HG03060 (cell line): ENCODE results near the gene ICAM4.
"Not testable (repeated sequence)": the region's sequence is repeated elsewhere in the genome, so short reads cannot be mapped to it uniquely, and the experiment has no call there.

ENCODE experiments used
- ATAC-seq: cut with Tn5 transposase; IDR thresholded peaks from one replicate; pipeline ENCODE4 v1.9.1; 2021; ENCODE audit warnings: low read depth, moderate number of reproducible peaks; ENCODE audit not compliant: unreplicated experiment

Gene ICAM4, protein sequence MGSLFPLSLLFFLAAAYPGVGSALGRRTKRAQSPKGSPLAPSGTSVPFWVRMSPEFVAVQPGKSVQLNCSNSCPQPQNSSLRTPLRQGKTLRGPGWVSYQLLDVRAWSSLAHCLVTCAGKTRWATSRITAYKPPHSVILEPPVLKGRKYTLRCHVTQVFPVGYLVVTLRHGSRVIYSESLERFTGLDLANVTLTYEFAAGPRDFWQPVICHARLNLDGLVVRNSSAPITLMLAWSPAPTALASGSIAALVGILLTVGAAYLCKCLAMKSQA

DNA sequence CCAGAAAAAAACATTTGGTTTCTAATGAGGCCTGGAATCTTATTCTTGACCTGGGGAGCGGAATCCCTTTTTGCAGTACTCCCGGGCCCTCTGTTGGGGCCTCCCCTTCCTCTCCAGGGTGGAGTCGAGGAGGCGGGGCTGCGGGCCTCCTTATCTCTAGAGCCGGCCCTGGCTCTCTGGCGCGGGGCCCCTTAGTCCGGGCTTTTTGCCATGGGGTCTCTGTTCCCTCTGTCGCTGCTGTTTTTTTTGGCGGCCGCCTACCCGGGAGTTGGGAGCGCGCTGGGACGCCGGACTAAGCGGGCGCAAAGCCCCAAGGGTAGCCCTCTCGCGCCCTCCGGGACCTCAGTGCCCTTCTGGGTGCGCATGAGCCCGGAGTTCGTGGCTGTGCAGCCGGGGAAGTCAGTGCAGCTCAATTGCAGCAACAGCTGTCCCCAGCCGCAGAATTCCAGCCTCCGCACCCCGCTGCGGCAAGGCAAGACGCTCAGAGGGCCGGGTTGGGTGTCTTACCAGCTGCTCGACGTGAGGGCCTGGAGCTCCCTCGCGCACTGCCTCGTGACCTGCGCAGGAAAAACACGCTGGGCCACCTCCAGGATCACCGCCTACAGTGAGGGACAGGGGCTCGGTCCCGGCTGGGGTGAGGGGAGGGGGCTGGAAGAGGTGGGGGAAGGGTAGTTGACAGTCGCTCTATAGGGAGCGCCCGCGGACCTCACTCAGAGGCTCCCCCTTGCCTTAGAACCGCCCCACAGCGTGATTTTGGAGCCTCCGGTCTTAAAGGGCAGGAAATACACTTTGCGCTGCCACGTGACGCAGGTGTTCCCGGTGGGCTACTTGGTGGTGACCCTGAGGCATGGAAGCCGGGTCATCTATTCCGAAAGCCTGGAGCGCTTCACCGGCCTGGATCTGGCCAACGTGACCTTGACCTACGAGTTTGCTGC is at the start of gene ICAM4:
Gene ICAM4, plus strand, starts transcription at position 153 of the 935 bp plus-strand sequence. Its CDS starts 58 bp downstream, at position 211.
- ATAC-seq = no peak

DNA sequence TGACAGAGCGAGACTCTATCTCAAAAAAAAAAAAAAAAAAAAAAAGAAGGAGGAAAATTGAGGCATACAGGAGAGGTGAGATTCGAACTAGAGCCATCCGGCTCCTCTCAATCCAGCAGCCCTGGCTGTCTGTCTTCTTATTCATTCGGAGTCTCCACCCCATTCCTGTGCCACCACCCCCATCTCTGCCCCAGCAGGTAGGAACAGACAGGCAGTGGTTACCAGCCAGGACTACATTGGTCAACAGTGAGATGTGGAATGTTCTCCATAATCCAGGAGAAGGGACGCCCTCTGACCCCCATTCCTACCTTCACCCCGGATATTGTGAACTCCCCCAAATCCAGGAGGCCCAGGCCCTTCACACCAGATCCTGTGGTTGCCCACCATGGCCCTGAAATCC is 49.1 kb upstream of the ICAM4 start:
- ATAC-seq = no peak

DNA sequence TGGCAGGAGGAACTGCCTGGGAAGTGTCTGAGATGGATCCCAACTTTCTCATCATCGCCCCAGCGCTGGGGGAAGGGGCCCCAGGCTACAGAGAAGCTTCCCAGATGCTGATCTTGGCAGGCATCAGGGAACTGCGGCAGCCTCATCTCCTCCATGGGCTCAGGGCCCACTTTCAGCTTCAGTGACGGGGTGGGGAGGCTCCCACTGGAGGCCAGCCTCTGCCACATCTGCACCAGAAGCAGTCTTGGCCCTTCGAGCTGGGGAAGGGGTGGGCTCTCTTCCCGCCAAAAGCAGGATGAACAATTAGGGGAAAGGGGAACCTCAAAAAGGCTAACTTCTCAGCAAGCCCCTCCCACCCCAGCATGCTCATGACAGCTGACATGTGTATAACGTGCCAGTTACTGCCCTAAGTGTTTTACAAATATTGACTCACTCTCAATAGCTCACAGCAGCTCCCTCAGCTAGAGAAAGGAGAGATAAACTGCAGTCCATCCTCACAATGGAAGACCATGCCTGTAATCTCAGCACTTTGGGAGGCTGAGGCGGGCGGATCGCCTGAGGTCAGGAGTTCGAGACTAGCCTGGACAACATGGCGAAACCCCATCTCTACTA is 48.5 kb upstream of the ICAM4 start:
- ATAC-seq = no peak

DNA sequence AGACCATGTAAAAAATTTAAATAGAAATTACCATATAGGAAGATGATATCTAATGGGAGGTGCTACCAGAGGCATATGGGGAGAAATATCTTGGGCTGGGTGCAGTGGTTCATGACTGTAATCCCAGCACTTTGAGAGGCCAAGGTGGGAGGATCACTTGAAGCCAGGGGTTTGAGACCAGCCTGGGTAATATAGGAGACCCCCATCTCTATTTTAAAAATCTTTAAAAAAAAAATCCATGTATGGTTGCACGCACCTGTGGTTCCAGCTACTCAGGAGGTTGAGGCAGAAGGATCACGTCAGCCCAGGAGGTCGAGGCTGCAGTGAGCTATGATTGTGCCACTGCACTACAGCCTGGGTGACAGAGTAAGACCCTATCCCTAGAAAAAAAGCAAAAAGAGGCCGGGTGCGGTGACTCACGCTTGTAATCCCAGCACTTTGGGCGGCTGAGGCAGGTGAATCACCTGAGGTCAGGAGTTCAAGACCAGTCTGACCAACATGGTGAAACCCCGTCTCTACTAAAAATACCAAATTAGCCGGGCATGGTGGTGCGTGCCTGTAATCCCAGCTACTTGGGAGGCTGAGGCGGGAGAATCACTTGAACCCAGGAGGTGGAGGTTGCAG is 44.8 kb upstream of the ICAM4 start:
- ATAC-seq = not testable (repeated sequence)

DNA sequence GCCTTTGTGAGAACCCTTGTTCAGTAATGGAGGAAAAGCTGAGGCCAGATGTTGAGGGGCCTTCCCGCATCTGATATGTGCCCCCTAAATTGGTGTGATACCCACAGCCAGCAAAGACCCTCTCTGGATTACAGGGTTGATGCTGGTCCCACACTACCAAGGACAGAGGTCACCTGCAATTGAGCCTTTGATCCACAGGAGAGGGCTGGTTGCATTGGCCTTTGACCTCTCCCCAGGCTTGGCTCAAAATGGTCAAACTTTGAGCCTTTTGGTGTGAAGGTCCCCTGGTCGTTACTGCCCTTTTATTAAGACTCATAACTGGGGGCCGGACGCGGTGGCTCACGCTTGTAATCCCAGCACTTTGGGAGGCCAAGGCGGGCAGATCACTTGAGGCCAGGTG is 43.1 kb upstream of the ICAM4 start:
- ATAC-seq = no peak

DNA sequence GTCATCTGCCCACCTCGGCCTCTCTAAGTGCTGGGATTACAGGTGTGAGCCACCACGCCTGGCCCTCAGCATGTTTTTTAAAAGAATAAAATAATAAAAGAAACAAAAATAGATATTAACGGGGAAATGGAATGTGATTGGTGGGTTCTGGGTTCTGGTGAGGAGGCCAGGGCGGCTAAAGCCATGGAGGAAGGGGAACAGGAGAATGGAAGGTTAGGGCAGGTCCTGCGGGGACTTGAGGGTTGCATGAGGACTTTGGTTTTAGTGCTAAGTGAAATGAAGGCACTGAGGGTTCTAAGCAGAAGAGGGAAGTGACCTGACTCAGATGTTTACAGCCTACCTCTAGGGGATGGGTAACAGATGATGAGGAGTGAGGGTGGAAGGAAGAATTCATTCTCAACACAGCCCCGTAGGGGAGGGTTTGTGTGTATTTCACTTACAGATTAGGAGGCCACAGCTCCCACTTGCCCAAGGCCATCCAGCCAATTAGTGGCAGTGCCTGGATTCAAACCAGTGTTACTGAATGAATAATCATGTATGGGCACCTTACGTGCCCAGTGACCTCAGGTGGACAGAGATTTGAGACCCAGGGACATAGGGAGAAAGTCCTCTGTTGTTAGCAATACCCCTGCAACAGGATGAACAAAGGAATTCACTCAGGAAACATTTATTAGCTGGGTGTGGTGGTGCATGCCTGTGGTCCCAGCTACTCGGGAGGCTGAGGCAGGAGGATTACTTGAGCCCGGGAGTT is 41.4 kb upstream of the ICAM4 start:
- ATAC-seq = no peak

DNA sequence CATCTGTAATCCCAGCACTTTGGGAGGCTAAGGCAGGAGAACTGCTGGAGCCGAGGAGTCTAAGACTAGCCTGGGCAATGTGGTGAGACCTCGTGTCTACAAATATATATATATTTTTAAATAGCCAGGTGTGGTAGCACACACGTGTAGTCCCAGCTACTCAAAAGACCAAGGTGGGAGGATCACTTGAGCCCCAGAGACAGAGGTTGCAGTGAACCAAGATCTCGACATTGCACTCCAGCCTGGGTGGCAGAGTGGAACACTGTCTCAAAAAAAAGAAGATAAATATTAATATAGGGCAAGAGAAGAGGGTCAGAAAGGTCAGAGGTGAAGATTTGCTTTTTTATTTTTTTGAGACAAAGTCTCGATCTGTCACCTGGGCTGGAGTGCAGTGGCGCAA is 40.2 kb upstream of the ICAM4 start:
- no peak for ATAC-seq

DNA sequence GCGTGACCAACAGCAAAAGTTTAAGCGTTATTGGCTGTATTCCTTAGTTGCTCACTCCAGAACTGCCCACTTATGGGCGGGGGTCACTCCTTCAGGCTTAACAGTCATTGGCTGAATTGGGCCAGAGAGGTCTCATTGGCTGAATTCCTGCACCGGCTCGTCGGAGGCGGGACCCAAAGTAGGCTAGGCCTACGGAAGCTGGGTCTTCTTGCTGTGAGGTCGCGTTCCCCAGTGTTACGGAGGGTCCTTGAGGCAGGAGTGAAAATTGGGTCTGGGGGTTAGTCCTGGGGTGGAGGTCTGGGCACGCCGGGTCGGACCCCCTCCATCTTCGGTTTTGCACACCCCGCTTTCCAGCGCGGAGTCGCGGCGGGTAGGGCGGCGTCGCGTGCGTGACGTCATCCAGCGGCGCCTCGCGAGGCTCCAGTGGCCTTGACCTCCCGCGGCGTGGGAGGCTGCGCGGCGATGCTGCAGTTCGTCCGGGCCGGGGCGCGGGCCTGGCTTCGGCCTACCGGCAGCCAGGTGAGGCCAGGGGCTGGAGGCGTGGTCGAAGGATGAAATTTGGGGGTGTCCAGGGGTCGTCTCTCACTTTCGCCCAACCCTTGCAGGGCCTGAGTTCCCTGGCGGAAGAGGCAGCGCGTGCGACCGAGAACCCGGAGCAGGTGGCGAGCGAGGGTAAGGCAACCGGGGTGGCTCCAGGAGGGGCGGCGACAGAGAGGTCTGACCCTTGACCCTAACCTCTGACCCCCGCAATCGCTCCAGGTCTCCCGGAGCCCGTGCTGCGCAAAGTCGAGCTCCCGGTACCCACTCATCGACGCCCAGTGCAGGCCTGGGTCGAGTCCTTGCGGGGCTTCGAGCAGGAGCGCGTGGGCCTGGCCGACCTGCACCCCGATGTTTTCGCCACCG is 34.7 kb upstream of the ICAM4 start, which contains the start of gene MRPL4:
Gene MRPL4, plus strand, starts transcription at position 423 of the 903 bp plus-strand sequence. Its CDS starts 40 bp downstream, at position 463.
- peak; percentile 72 for ATAC-seq

DNA sequence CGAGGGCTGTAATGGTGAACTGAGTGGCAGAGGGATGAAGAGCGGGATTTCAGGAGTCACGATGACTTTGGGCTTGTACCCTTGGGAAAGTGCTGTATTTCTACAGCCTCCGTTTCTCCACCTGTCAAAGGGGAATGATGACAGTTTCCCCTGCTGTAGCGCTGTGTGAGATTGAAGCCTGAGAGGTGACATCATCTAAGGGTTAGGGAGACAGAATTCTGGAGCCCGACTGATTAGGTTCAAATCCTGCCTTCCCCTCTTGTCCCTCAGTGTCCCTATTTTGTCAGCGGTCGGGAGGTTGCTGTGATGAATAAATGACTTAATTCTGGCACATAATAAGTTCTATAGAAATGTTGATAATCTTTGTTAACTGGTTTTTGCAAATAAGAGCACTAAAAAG is 34.0 kb upstream of the ICAM4 start:
- no peak for ATAC-seq

DNA sequence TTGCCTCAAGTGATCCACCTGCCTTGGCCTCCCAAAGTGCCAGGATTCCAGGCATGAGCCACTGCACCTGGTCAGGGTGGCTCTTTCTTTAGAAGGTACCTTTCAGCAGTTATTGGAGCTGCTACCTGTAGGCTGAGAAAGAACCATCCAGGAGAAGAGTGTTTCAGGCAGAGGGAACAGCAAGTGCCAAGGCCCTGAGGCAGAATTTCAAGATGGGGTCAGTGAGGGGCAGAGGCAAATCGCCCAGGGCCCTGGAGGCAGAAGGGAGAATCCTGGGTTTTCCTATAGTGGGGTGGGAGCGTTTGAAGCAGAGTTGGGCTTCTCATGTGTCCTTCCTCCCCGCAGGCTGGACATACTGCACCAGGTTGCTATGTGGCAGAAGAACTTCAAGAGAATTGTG is 32.5 kb upstream of the ICAM4 start:
- ATAC-seq = no peak

DNA sequence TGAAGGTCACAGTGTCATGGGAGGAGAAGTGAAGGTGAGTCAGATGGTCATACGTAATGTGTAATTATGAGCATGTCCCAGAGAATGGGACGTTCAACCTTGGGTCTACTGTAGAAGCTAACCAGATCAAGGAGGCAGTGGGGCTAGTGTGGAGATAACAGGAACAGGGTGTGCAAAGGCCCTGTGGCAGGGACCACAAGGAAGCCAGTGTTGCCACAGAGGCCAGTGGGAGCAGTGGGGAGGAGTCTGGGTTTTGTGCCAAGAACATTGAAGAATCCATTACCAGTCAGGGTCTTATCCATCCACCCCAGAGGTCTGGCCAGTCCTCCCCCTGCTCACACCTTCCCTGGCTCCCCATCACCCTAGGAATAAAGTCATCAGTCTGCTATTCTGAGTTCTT is 31.4 kb upstream of the ICAM4 start:
- ATAC-seq = no peak

DNA sequence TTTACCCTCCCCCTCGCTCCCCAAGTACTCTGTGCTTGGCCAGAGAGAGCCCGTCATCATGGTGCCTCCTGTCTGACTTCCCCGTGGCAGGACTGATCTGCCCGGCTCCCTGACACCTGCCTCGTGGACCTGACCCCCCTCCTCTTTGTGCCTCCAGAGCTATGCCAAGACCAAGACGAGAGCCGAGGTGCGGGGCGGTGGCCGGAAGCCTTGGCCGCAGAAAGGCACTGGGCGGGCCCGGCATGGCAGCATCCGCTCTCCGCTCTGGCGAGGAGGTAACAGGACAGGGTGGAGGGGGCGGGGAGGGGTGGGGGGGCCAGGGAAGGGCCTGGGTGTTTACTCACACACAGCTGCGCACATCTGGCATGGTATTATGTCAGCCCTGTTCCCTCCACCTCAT is 30.2 kb upstream of the ICAM4 start:
- ATAC-seq = no peak

DNA sequence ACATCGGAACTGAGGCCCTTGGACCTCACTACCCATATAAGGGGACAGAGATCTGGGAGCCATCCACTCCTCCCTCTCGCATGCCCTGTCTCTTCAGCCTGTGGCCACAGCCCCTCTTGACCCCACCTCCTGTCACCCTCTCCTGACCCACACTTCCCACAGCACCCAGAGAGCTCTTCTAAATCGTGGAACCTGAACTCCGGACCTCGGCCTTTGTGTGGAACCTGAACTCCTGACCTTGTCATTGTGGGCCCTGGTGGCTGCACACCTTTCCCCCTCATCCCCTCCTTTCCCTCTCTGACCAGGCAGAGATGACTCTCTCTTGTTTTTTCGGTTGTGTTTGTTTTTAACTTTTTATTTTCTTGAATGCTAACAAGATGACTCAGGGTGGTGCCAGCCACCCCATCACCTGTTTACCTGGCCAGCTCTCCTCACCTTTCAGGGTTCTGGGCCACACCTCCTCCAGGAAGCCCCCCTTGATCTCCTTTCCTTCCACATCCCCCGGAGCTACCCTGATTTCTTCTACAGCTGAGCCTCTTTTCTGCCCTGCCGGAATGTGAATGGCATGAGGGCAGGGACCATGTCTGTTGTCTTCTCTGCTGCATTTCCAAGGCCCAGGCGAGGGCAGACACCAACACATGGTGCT is 29.7 kb upstream of the ICAM4 start:
- ATAC-seq = no peak

DNA sequence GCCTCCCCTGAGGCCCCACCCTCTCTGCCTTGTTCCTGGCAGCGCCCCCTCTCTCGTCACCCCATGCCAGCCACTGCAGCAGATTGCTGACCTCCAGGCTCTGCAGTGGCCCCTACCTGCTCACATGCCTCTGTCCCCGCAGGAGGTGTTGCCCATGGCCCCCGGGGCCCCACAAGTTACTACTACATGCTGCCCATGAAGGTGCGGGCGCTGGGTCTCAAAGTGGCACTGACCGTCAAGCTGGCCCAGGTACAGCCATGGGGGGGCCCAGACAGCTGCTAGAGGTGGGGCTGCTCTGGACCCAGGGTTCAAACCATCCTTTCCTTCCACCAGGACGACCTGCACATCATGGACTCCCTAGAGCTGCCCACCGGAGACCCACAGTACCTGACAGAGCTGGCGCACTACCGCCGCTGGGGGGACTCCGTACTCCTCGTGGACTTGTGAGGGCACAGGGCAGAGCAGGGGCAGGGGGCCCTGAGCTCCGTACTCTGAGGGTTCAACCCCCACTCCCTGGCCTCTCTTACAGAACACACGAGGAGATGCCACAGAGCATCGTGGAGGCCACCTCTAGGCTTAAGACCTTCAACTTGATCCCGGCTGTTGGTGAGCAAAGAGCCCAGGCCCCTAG is 28.6 kb upstream of the ICAM4 start:
- ATAC-seq = no peak

DNA sequence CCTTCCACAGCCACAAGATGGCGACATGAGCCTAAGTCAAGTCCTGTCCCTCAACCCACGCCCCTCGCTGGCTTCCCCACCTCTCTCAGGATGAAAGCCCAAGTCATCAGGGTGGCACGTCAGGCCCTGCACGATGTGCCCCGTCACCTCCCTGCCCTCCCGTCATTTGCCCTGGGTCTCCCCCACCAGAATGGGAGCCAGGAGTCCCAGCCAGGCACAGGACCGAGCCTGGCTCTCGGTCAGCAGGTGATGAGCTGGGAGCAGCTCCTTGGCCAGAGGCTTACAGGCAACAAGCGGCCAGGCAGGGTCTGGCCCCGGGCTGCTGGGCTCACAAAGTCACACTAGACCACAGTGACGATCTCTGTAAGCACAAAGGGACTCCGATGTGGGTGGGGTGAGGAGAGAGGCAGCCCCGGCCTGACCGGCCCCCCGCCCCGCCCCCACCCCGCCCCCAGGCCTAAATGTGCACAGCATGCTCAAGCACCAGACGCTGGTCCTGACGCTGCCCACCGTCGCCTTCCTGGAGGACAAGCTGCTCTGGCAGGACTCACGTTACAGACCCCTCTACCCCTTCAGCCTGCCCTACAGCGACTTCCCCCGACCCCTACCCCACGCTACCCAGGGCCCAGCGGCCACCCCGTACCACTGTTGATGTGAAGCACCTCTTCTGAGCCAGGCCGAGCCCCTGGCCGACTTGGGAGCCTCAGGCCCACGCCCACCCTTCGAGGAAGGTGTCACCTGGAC is 27.4 kb upstream of the ICAM4 start:
- no peak for ATAC-seq

DNA sequence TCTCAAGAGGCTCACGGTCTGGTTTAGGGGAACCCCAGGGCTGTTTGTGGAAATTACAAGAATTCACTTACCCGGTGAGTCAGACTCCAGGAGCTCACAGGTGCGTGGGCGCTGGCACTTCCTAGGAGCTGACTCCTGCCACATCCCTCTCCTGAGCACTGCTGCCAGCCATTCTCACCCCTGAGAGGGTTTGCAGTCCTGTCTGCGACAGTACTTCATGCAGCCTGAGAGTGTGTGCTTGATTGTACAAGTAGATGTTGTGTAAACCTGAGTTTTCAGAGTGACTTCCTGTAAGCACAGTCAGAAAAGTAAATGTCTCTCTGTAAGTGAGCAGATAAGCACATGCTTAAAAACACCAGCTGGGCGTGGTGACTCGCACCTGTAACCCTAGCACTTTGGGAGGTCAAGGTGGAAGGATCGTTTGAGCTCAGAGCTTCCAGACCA is 26.6 kb upstream of the ICAM4 start:
- no peak for ATAC-seq

DNA sequence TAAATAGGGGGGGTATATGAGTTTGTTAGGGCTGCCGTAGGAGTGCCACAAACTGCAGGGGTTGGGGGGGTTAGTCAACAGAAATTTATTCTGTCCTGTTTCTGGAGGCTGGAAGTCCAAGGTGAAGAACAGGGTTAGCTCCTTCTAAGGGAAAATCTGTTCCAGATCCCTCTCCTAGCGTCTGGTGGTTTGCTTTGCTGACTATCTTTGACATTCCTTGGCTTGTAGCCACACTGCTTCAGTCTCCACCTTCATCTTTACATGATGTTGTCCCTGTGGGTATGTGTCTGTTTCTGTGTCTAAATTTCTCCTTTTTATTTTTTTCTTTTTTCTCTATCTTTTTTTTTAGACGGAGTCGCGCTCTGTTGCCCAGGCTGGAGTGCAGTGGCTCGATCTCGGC is 24.0 kb upstream of the ICAM4 start:
- no peak for ATAC-seq
